ENCODE data around the gene DSC1. TPM values are rescaled to one million over a fixed set of nuclear protein-coding genes. Genes with fewer than 3 reads are reported as not detected.

The DSC1 gene
- total and polyA plus RNA-seq, 2 of the 4 experiments (the other 2 are of a cell fraction): not detected

DNA sequence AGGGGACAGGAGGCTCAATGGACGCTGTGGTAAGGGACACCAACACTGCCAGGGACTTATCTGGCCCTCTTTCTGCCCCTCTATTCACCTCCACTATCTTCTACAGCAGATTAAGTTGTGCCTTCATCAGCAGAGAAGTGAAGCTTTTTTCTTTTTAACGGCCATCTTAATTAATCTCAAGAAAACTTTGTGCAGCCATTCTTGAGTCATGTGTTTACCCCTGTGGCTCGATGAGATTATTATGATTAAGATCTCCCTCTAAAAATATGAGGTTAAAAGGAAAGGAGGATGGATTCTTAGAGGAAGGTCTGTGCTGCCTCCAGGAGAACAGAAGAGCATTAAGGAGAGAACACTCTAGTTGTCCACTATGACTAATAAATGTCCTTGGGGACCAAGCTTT lies 32.4 kb upstream of the DSC1 start:
- Histone ChIP-seq H3K79me1 (ENCODE audit: low read depth in 1 of 2, low read length in 2 of 2) (no peaks in the 10 kb centered on the region), H3K9me1 (ENCODE audit: insufficient read depth, low read length) (no peaks in the 10 kb centered on the region), H3K4ac (ENCODE audit: low read depth, low read length) (no peak overlapping the region), H4K8ac (ENCODE audit: low read depth in 2 of 2, low read length in 2 of 2) (no peak overlapping the region), H3K4me2 (ENCODE audit: low read depth, low read length) (no peak overlapping the region), H2AK9ac (replicated peaks; ENCODE audit: low read depth, low read length, poor library complexity) (no peak overlapping the region), H2BK5ac (ENCODE audit: low read depth, low read length, poor library complexity, severe bottlenecking) (no peak overlapping the region), H3K18ac (ENCODE audit: low read depth, low read length) (no peak overlapping the region), H3K23ac (ENCODE audit: low read depth, low read length) (no peak overlapping the region), H4K20me1 (ENCODE audit: insufficient read depth, low read length) (no peaks in the 10 kb centered on the region), H3K56ac (ENCODE audit: extremely low read depth, insufficient read depth, low read length) (no peak overlapping the region), H3K27ac (ENCODE audit: insufficient read depth, low read length) (no peak overlapping the region), H3K4me1 (ENCODE audit: control insufficient read depth, insufficient read depth, low read length) (no peaks in the 10 kb centered on the region), H3K9me3 (ENCODE audit: control insufficient read depth, insufficient read depth, low read length) (no peaks in the 10 kb centered on the region), H3K27me3 (ENCODE audit: control insufficient read depth, insufficient read depth, low read length) (no peaks in the 10 kb centered on the region), H3K4me3 (ENCODE audit: insufficient read depth, low read depth, low read length) (no peak overlapping the region), H3K14ac (replicated peaks; ENCODE audit: low read depth, low read length) (no peak overlapping the region), H2AFZ (replicated peaks; ENCODE audit: low read length, poor library complexity) (no peak overlapping the region), H2BK20ac (ENCODE audit: low read depth, low read length) (no peak overlapping the region), H2BK15ac (ENCODE audit: low read depth, low read length) (no peak overlapping the region), H2AK5ac (ENCODE audit: low read depth, low read length) (no peak overlapping the region), H3K36me3 (ENCODE audit: control insufficient read depth, insufficient read depth, low read length) (no peaks in the 10 kb centered on the region), H2BK120ac (ENCODE audit: low read depth, low read length) (no peak overlapping the region), H4K91ac (ENCODE audit: insufficient read depth, low read depth, low read length) (no peak overlapping the region), H4K5ac (ENCODE audit: low read depth, low read length) (no peak overlapping the region), H3K9ac (ENCODE audit: low read depth, low read length) (no peak overlapping the region)
- in situ Hi-C loops (cut with MboI; ENCODE audit: low sequenced_read_pairs): no loop called here
- dilution Hi-C loops (cut with HindIII; ENCODE audit: low sequenced_read_pairs, unreplicated experiment): no loop called here
- ATAC-seq (ENCODE audit: low read depth) (no peak), DNase-seq (no peak)
- BruUV-seq (replicated peaks): no TSS peak
- ChIA-PET CTCF (no interaction called here), POLR2A (ENCODE audit: unreplicated experiment) (no interaction called here)
- intact Hi-C loops (cut with micrococcal nuclease): no loop called here
- no peak for TF ChIP-seq CHD1 (IDR thresholded peaks at IDR 0.05; ENCODE audit: low read depth, low read length)
- TF ChIP-seq BHLHE40 (IDR thresholded peaks at IDR 0.05; ENCODE audit: low read depth, low read length): no peak
- no peak for TF ChIP-seq ELK1 (IDR thresholded peaks at IDR 0.05; ENCODE audit: borderline replicate concordance, low read depth, low read length)
- TF ChIP-seq NFE2L2 (IDR thresholded peaks at IDR 0.05; ENCODE audit: low read depth, low read length): no peak
- TF ChIP-seq, protein P1, sequence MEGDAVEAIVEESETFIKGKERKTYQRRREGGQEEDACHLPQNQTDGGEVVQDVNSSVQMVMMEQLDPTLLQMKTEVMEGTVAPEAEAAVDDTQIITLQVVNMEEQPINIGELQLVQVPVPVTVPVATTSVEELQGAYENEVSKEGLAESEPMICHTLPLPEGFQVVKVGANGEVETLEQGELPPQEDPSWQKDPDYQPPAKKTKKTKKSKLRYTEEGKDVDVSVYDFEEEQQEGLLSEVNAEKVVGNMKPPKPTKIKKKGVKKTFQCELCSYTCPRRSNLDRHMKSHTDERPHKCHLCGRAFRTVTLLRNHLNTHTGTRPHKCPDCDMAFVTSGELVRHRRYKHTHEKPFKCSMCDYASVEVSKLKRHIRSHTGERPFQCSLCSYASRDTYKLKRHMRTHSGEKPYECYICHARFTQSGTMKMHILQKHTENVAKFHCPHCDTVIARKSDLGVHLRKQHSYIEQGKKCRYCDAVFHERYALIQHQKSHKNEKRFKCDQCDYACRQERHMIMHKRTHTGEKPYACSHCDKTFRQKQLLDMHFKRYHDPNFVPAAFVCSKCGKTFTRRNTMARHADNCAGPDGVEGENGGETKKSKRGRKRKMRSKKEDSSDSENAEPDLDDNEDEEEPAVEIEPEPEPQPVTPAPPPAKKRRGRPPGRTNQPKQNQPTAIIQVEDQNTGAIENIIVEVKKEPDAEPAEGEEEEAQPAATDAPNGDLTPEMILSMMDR (conservative IDR thresholded peaks at IDR 0.05; ENCODE audit: low read depth, low read length): no peak
- TF ChIP-seq CEBPB (IDR thresholded peaks at IDR 0.05; ENCODE audit: low read depth, low read length): no peak
- TF ChIP-seq FOS (IDR thresholded peaks at IDR 0.05; ENCODE audit: low read depth, low read length): no peak
- no peak for TF ChIP-seq RCOR1 (IDR thresholded peaks at IDR 0.05; ENCODE audit: insufficient replicate concordance, low read length)
- TF ChIP-seq RAD21 (IDR thresholded peaks at IDR 0.05; ENCODE audit: low read length): no peak
- TF ChIP-seq RFX5 (IDR thresholded peaks at IDR 0.05; ENCODE audit: low read depth, low read length): no peak
- TF ChIP-seq SMC3 (IDR thresholded peaks at IDR 0.05; ENCODE audit: low read depth, low read length): no peak
- 60% methylated on average over 1 of the region's 3 CpGs; no CpG with 5 or more reads in 1 of the 2 experiments for WGBS, 2 experiments (ENCODE audit: extremely low coverage in 2 of 2, insufficient read length in 1 of 2)
